ENCODE measurements around the gene ARAF. TPM values are rescaled to one million over a fixed set of nuclear protein-coding genes. Genes with fewer than 3 reads are reported as not detected.

Gene ARAF
- total and polyA plus RNA-seq, 2 of the 8 experiments (the other 6 are each of a cell fraction or from before 2014, with no cell fraction given): 39.0 to 45.2 TPM

GRCh38 chrX:47543496-47543895, 17.5 kb upstream of the ARAF start (continued):
- TF ChIP-seq, protein P1, sequence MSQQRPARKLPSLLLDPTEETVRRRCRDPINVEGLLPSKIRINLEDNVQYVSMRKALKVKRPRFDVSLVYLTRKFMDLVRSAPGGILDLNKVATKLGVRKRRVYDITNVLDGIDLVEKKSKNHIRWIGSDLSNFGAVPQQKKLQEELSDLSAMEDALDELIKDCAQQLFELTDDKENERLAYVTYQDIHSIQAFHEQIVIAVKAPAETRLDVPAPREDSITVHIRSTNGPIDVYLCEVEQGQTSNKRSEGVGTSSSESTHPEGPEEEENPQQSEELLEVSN (IDR thresholded peaks at IDR 0.05): no peak
- TF ChIP-seq SRF (IDR thresholded peaks at IDR 0.05; ENCODE audit: low read depth, low read length) (no peak), SIX5 (IDR thresholded peaks at IDR 0.05; ENCODE audit: low read depth, low read length) (no peak)

Measured in H1 (cell line).